ENCODE data around the gene PACRG. TPM values are rescaled to one million over a fixed set of nuclear protein-coding genes. Genes with fewer than 3 reads are reported as not detected.

The PACRG gene
- total and polyA plus RNA-seq, 10 of the 15 experiments (the other 5 are each of a cell fraction or from before 2014, with no cell fraction given): not detected

DNA sequence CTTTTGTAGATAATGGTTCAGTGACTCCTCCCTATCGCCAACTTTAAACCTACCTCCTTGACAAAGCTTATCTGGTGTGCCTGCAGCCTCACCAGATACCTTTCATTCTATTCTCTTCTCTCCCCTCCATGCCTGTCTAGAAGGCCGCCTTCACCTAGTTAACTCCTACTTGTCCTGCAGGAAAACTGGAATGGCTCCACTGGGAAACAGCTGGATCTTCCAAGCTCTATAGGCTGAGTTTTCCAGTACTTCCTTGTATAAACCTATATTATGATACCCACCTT lies 6.4 kb upstream of the PACRG start (continued):
- TF ChIP-seq, protein P1, sequence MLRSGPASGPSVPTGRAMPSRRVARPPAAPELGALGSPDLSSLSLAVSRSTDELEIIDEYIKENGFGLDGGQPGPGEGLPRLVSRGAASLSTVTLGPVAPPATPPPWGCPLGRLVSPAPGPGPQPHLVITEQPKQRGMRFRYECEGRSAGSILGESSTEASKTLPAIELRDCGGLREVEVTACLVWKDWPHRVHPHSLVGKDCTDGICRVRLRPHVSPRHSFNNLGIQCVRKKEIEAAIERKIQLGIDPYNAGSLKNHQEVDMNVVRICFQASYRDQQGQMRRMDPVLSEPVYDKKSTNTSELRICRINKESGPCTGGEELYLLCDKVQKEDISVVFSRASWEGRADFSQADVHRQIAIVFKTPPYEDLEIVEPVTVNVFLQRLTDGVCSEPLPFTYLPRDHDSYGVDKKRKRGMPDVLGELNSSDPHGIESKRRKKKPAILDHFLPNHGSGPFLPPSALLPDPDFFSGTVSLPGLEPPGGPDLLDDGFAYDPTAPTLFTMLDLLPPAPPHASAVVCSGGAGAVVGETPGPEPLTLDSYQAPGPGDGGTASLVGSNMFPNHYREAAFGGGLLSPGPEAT (IDR thresholded peaks at IDR 0.05; ENCODE audit: low read depth): no peak
- TF ChIP-seq, protein P2, sequence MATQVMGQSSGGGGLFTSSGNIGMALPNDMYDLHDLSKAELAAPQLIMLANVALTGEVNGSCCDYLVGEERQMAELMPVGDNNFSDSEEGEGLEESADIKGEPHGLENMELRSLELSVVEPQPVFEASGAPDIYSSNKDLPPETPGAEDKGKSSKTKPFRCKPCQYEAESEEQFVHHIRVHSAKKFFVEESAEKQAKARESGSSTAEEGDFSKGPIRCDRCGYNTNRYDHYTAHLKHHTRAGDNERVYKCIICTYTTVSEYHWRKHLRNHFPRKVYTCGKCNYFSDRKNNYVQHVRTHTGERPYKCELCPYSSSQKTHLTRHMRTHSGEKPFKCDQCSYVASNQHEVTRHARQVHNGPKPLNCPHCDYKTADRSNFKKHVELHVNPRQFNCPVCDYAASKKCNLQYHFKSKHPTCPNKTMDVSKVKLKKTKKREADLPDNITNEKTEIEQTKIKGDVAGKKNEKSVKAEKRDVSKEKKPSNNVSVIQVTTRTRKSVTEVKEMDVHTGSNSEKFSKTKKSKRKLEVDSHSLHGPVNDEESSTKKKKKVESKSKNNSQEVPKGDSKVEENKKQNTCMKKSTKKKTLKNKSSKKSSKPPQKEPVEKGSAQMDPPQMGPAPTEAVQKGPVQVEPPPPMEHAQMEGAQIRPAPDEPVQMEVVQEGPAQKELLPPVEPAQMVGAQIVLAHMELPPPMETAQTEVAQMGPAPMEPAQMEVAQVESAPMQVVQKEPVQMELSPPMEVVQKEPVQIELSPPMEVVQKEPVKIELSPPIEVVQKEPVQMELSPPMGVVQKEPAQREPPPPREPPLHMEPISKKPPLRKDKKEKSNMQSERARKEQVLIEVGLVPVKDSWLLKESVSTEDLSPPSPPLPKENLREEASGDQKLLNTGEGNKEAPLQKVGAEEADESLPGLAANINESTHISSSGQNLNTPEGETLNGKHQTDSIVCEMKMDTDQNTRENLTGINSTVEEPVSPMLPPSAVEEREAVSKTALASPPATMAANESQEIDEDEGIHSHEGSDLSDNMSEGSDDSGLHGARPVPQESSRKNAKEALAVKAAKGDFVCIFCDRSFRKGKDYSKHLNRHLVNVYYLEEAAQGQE (IDR thresholded peaks at IDR 0.05; ENCODE audit: low read depth, low read length): no peak
- no peak for TF ChIP-seq SMARCA5 (IDR thresholded peaks at IDR 0.05)
- no peak for TF ChIP-seq RUNX3 (IDR thresholded peaks at IDR 0.05; ENCODE audit: low read length)
- TF ChIP-seq MYB (IDR thresholded peaks at IDR 0.05; ENCODE audit: borderline replicate concordance, low read depth, low read length): no peak
- TF ChIP-seq, protein P3, sequence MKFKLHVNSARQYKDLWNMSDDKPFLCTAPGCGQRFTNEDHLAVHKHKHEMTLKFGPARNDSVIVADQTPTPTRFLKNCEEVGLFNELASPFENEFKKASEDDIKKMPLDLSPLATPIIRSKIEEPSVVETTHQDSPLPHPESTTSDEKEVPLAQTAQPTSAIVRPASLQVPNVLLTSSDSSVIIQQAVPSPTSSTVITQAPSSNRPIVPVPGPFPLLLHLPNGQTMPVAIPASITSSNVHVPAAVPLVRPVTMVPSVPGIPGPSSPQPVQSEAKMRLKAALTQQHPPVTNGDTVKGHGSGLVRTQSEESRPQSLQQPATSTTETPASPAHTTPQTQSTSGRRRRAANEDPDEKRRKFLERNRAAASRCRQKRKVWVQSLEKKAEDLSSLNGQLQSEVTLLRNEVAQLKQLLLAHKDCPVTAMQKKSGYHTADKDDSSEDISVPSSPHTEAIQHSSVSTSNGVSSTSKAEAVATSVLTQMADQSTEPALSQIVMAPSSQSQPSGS (IDR thresholded peaks at IDR 0.05; ENCODE audit: low read length): no peak

DNA sequence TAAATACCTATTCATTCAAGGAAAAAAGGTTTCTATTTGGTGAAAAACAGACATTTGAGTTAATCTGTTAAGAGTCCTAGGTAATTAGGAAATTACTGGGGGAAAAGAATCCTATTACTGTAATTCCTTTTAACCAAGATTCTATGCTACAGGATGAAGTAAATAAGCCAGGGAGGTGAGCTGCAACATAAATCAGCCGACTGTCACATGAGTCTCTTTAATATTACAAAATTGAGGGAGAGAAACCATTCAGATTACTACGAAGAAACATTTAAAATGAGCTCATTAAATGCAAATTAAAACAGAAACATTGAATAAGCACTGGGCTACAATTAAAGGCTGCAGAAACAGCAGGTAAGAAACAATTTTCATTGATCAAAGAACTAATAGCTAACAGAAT lies 5.5 kb upstream of the PACRG start:
- no peak overlapping the region for H3K4me3 ChIP-seq
- intact Hi-C loops (cut with micrococcal nuclease; ENCODE audit: unreplicated experiment) (no loop called here), in situ Hi-C loops (cut with MboI) (no loop called here)
- no peaks in the 10 kb centered on the region for H3K79me2 ChIP-seq (ENCODE audit: control insufficient read depth, insufficient read depth, low read length)
- no peaks in the 10 kb centered on the region for H4K20me1 ChIP-seq (ENCODE audit: control insufficient read depth, insufficient read depth)
- SMC1A ChIA-PET (ENCODE audit: uncharacterized antibody, unreplicated experiment): no interaction called here
- CTCF ChIA-PET: no interaction called here
- no peaks in the 10 kb centered on the region for H3K9me3 ChIP-seq (replicated peaks; ENCODE audit: control insufficient read depth, insufficient read depth, low read length)
- BruUV-seq (replicated peaks): no TSS peak
- no peaks in the 10 kb centered on the region for H3K36me3 ChIP-seq (ENCODE audit: control insufficient read depth in 2 of 2, insufficient read depth in 2 of 2, low read length in 1 of 2)
- DNase-seq (ENCODE audit: low read depth, low spot score) (no peak), FAIRE-seq (no peak), ATAC-seq (no peak)
- 4% methylated on average over 2 of the region's 2 CpGs for WGBS (ENCODE audit: insufficient coverage, insufficient replicate concordance, low lambda C conversion rate, missing lambda C conversion rate)
- H3K9ac ChIP-seq (ENCODE audit: control insufficient read depth, insufficient read depth, low read length): no peak overlapping the region
- no peak overlapping the region for H3K27ac ChIP-seq (ENCODE audit: control insufficient read depth, insufficient read depth)
- no peaks in the 10 kb centered on the region for H3K4me1 ChIP-seq (ENCODE audit: control insufficient read depth, insufficient read depth, low read length)
- RAD21 ChIA-PET (ENCODE audit: unreplicated experiment): no interaction called here
- POLR2A ChIA-PET: no interaction called here
- H3K27me3 ChIP-seq (replicated peaks in 1 of 2; ENCODE audit: control insufficient read depth in 2 of 2, insufficient read depth in 2 of 2, low read length in 1 of 2): no peaks in the 10 kb centered on the region
- H2AFZ ChIP-seq (ENCODE audit: control insufficient read depth, low read depth, low read length): no peak overlapping the region
- no peak overlapping the region for H3K4me2 ChIP-seq (ENCODE audit: control insufficient read depth, insufficient read depth)
- TF ChIP-seq ESRRA (IDR thresholded peaks at IDR 0.05; ENCODE audit: low read length) (no peak), HDGF (IDR thresholded peaks at IDR 0.05) (no peak), JUNB (IDR thresholded peaks at IDR 0.05) (no peak), TAF1 (IDR thresholded peaks at IDR 0.05; ENCODE audit: borderline replicate concordance, low read depth, low read length) (no peak), NBN (IDR thresholded peaks at IDR 0.05) (no peak), IRF4 (IDR thresholded peaks at IDR 0.05; ENCODE audit: low read depth, low read length) (no peak), SMARCA5 (IDR thresholded peaks at IDR 0.05) (no peak), SUZ12 (IDR thresholded peaks at IDR 0.05; ENCODE audit: unreplicated experiment) (no peak), SP1 (IDR thresholded peaks at IDR 0.05; ENCODE audit: low read depth, low read length) (no peak), PML (IDR thresholded peaks at IDR 0.05; ENCODE audit: low read length) (no peak)
- TF ChIP-seq, protein P4, sequence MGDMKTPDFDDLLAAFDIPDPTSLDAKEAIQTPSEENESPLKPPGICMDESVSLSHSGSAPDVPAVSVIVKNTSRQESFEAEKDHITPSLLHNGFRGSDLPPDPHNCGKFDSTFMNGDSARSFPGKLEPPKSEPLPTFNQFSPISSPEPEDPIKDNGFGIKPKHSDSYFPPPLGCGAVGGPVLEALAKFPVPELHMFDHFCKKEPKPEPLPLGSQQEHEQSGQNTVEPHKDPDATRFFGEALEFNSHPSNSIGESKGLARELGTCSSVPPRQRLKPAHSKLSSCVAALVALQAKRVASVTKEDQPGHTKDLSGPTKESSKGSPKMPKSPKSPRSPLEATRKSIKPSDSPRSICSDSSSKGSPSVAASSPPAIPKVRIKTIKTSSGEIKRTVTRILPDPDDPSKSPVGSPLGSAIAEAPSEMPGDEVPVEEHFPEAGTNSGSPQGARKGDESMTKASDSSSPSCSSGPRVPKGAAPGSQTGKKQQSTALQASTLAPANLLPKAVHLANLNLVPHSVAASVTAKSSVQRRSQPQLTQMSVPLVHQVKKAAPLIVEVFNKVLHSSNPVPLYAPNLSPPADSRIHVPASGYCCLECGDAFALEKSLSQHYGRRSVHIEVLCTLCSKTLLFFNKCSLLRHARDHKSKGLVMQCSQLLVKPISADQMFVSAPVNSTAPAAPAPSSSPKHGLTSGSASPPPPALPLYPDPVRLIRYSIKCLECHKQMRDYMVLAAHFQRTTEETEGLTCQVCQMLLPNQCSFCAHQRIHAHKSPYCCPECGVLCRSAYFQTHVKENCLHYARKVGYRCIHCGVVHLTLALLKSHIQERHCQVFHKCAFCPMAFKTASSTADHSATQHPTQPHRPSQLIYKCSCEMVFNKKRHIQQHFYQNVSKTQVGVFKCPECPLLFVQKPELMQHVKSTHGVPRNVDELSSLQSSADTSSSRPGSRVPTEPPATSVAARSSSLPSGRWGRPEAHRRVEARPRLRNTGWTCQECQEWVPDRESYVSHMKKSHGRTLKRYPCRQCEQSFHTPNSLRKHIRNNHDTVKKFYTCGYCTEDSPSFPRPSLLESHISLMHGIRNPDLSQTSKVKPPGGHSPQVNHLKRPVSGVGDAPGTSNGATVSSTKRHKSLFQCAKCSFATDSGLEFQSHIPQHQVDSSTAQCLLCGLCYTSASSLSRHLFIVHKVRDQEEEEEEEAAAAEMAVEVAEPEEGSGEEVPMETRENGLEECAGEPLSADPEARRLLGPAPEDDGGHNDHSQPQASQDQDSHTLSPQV (IDR thresholded peaks at IDR 0.05): no peak
